Right lobe of liver (tissue), 4 donors: ENCODE measurements around the gene NR6A1.

Source experiments
- CTCF ChIP-seq, 4 donors: fragments of 200-600 bp in 3 of 4; fragments of 450-650 bp in 1 of 4; IDR thresholded peaks; one replicate each; pipeline versions ENCODE4 v1.5.1 to v1.8.0; 2016 to 2022; ENCODE audit warnings: antibody characterized with exemption in 4 of 4, mild to moderate bottlenecking in 2 of 4
- POLR2A ChIP-seq: fragments of 450-650 bp; IDR thresholded peaks from one replicate; pipeline ENCODE4 v1.6.1; 2017; ENCODE audit warnings: antibody characterized with exemption, mild to moderate bottlenecking
- donor health status: DM: no; HTN: no; CAD: no.
- donor health status: DM: no; HTN: no; CAD: no.
- donor health status: DM: no; HTN: yes; CAD: no.

DNA sequence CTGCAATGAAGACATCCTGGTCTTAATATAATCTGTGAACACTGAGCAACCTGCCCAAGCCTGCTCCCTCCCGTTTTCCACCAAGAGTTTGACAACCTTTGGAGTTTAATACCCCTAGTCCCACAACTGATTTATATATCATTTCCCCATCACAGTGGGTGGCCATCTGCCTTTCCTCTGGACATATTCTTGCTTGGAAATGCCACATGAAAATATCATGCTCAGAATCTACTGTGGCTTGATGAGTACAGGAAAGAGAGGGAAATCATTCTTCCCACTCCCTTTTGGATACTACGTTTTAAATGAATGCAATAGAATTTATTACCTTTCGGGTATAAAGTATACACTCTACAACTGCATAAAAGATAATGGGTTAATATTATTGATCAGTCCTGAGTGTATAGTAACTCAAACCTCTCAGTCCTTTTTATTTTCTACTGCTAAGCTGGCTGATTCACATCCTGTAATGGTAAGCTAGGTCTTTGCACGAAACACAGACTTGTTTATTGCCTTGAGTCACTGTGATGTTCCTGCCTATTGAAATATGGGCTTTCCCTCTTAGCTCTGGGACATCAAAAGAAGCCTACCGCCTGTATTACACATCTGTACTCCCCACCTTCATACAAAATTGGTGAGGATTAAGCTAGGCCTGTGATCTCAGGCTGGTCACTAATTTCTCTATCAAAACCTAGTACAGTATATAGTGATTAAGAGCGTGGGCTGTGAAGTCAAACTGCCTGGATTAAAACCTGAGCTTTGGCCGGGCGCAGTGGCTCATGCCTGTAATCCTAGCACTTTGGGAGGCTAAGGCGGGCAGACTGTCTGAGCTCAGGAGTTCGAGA is 196.4 kb downstream of the NR6A1 start:
- TF ChIP-seq CTCF (IDR thresholded peaks at IDR 0.05) (no peak), POLR2A (no peak)
